Mononuclear cell (primary cell): ENCODE results near the gene MECP2. TPM values are rescaled to one million over a fixed set of nuclear protein-coding genes. Genes with fewer than 3 reads are reported as not detected.

Experiments used
- H3K27me3 ChIP-seq: 2 replicates; pipeline ENCODE4 v1.6.0; 2011; ENCODE audit warnings: low read length, control low read depth; ENCODE audit not compliant: insufficient read depth
- H3K4me1 ChIP-seq: 2 replicates; pipeline ENCODE4 v1.5.1; 2011; ENCODE audit warnings: mild to moderate bottlenecking, low read length, control low read depth; ENCODE audit not compliant: insufficient read depth
- H3K4me3 ChIP-seq: 2 replicates; pipeline ENCODE4 v1.5.1; 2011; ENCODE audit warnings: mild to moderate bottlenecking, low read length, moderate library complexity
- H3K9me3 ChIP-seq: 2 replicates; pipeline ENCODE4 v1.5.1; 2011; ENCODE audit warnings: low read depth, mild to moderate bottlenecking, control low read depth, low read length
- total RNA-seq: library from RNA; depleted of rRNA; stranded (reverse); fragments of >200 nt; gene quantifications from one replicate; pipeline ENCODE4 v1.2.3, GENCODE V29; 2012

The MECP2 gene
- total RNA-seq, 1 donor = 142 TPM

GRCh38 chrX:154093965-154094364, 3.6 kb downstream of the MECP2 start:
- H3K27me3 ChIP-seq = no peaks in the 10 kb centered on the region
- peaks cover 54% of the 10 kb centered on the region for H3K4me1 ChIP-seq
- H3K9me3 ChIP-seq = no peaks in the 10 kb centered on the region
- H3K4me3 ChIP-seq = no peak overlapping the region

- no peaks in the 10 kb centered on the region for H3K9me3 ChIP-seq
- no peak overlapping the region for H3K4me3 ChIP-seq
- H3K27me3 ChIP-seq = no peaks in the 10 kb centered on the region
- peaks cover 46% of the 10 kb centered on the region for H3K4me1 ChIP-seq
These were observed 5.1 kb downstream of the MECP2 start for GRCh38 chrX:154092371-154092770.

- Histone ChIP-seq H3K4me3 (no peak overlapping the region), H3K4me1 (peaks cover 46% of the 10 kb centered on the region), H3K27me3 (no peaks in the 10 kb centered on the region), H3K9me3 (no peaks in the 10 kb centered on the region)
These were observed 5.8 kb downstream of the MECP2 start for GRCh38 chrX:154091678-154092077.

- peaks cover 39% of the 10 kb centered on the region for H3K4me1 ChIP-seq
- H3K4me3 ChIP-seq = no peak overlapping the region
- no peaks in the 10 kb centered on the region for H3K27me3 ChIP-seq
- H3K9me3 ChIP-seq = no peaks in the 10 kb centered on the region
These were observed 6.8 kb downstream of the MECP2 start for GRCh38 chrX:154090731-154091130.

GRCh38 chrX:154084449-154085300, 12.8 kb downstream of the MECP2 start:
- no peaks in the 10 kb centered on the region for H3K27me3 ChIP-seq
- no peak overlapping the region for H3K4me3 ChIP-seq
- H3K9me3 ChIP-seq = no peaks in the 10 kb centered on the region
- H3K4me1 ChIP-seq = peaks cover 21% of the 10 kb centered on the region

GRCh38 chrX:154083126-154083517, 14.4 kb downstream of the MECP2 start:
- Histone ChIP-seq H3K4me1 (peaks cover 21% of the 10 kb centered on the region), H3K27me3 (no peaks in the 10 kb centered on the region), H3K4me3 (no peak overlapping the region), H3K9me3 (no peaks in the 10 kb centered on the region)

GRCh38 chrX:154082396-154083125, 15.0 kb downstream of the MECP2 start:
- Histone ChIP-seq H3K4me3 (no peak overlapping the region), H3K27me3 (no peaks in the 10 kb centered on the region), H3K9me3 (no peaks in the 10 kb centered on the region), H3K4me1 (peaks cover 21% of the 10 kb centered on the region)

- Histone ChIP-seq H3K27me3 (no peaks in the 10 kb centered on the region), H3K4me3 (no peak overlapping the region), H3K4me1 (peaks cover 29% of the 10 kb centered on the region), H3K9me3 (no peaks in the 10 kb centered on the region)
These were observed 20.4 kb downstream of the MECP2 start for GRCh38 chrX:154077101-154077500.

- peaks cover 29% of the 10 kb centered on the region for H3K4me1 ChIP-seq
- no peaks in the 10 kb centered on the region for H3K9me3 ChIP-seq
- no peaks in the 10 kb centered on the region for H3K27me3 ChIP-seq
- no peak overlapping the region for H3K4me3 ChIP-seq
These were observed 23.3 kb downstream of the MECP2 start for GRCh38 chrX:154074199-154074598.

GRCh38 chrX:154072192-154072591, 25.3 kb downstream of the MECP2 start:
- Histone ChIP-seq H3K9me3 (no peaks in the 10 kb centered on the region), H3K4me1 (peaks cover 44% of the 10 kb centered on the region), H3K4me3 (no peak overlapping the region), H3K27me3 (no peaks in the 10 kb centered on the region)

GRCh38 chrX:154068560-154068959, 29.0 kb downstream of the MECP2 start:
- Histone ChIP-seq H3K4me3 (no peak overlapping the region), H3K27me3 (no peaks in the 10 kb centered on the region), H3K9me3 (no peaks in the 10 kb centered on the region), H3K4me1 (peaks cover 31% of the 10 kb centered on the region)

GRCh38 chrX:154064637-154065435, 32.7 kb downstream of the MECP2 start:
- peaks cover 46% of the 10 kb centered on the region for H3K4me1 ChIP-seq
- no peaks in the 10 kb centered on the region for H3K9me3 ChIP-seq
- no peak overlapping the region for H3K4me3 ChIP-seq
- H3K27me3 ChIP-seq = no peaks in the 10 kb centered on the region

- peaks cover 44% of the 10 kb centered on the region for H3K4me1 ChIP-seq
- H3K9me3 ChIP-seq = no peaks in the 10 kb centered on the region
- no peak overlapping the region for H3K4me3 ChIP-seq
- no peaks in the 10 kb centered on the region for H3K27me3 ChIP-seq
These were observed 34.3 kb downstream of the MECP2 start for GRCh38 chrX:154063234-154063633.

GRCh38 chrX:154061801-154062200, 35.7 kb downstream of the MECP2 start:
- Histone ChIP-seq H3K4me3 (no peak overlapping the region), H3K4me1 (peaks cover 45% of the 10 kb centered on the region), H3K27me3 (no peaks in the 10 kb centered on the region), H3K9me3 (no peaks in the 10 kb centered on the region)

- Histone ChIP-seq H3K27me3 (no peaks in the 10 kb centered on the region), H3K9me3 (no peaks in the 10 kb centered on the region), H3K4me1 (peaks cover 48% of the 10 kb centered on the region), H3K4me3 (no peak overlapping the region)
These were observed 37.7 kb downstream of the MECP2 start for GRCh38 chrX:154059729-154060245.
